Testis (tissue), 2 donors: Measurements from ENCODE around the gene LRRC27.

Experiments used
- POLR2A ChIP-seq: fragments of 450-650 bp; IDR thresholded peaks from one replicate; pipeline ENCODE4 v1.6.1; 2017; ENCODE audit warnings: antibody characterized with exemption, mild to moderate bottlenecking, moderate library complexity
- TF ChIP-seq, protein P1 (sequence below), 3 experiments: fragments of 450-650 bp in 2 of 3; fragments of 200-600 bp in 1 of 3; sonication (generic) in 1 of 3; IDR thresholded peaks; one replicate each; pipeline ENCODE4 v1.5.1; 2016 to 2019; ENCODE audit warnings: antibody characterized with exemption in 3 of 3, mild to moderate bottlenecking in 2 of 3, moderate library complexity in 1 of 3

DNA sequence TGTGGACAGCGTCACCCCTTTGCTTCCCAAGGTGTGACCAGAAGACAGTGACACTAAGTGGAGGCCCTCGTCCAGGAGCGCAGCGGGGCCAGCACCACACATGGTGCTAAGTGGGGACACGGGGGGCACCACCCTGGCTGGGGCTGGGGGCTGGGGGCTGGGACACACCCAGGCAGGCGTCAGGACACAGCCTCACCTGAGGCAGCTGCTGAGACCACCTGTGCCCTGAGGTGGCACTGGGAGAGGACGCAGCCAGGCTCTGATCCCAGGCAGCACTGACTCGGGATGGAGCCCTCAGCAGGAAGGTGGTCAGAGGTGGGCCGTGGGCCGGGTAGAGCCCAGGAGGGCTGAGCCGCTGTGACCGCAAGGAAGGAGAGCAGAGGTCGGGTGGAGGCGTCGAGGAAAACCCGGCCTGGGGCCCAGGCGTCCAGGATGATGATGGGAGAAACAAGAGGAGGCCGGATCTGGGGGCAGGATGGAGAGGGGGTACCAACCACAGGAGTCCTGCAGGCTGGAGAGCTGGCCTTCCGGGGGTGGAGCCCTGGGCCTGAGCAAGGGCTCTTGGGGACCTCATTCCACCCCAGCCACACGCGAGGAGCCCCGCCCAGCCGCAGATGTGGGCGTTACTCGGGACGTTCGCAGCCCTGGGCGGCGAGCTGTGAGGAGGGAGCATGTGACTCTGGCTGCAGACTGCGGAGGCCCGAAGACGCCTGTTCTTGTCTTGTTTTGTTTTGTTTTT, 22.5 kb downstream of the LRRC27 start:
- TF ChIP-seq, protein P1, sequence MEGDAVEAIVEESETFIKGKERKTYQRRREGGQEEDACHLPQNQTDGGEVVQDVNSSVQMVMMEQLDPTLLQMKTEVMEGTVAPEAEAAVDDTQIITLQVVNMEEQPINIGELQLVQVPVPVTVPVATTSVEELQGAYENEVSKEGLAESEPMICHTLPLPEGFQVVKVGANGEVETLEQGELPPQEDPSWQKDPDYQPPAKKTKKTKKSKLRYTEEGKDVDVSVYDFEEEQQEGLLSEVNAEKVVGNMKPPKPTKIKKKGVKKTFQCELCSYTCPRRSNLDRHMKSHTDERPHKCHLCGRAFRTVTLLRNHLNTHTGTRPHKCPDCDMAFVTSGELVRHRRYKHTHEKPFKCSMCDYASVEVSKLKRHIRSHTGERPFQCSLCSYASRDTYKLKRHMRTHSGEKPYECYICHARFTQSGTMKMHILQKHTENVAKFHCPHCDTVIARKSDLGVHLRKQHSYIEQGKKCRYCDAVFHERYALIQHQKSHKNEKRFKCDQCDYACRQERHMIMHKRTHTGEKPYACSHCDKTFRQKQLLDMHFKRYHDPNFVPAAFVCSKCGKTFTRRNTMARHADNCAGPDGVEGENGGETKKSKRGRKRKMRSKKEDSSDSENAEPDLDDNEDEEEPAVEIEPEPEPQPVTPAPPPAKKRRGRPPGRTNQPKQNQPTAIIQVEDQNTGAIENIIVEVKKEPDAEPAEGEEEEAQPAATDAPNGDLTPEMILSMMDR (IDR thresholded peaks at IDR 0.05) = no peak
- no peak for TF ChIP-seq POLR2A
